ENCODE measurements around the gene TMEM213. TPM values are rescaled to one million over a fixed set of nuclear protein-coding genes. Genes with fewer than 3 reads are reported as not detected.

TMEM213 gene
- total RNA-seq, 1 experiment from 2014 or later = not detected

- TF ChIP-seq CTCF (IDR thresholded peaks at IDR 0.05 in 2 of 3, conservative IDR thresholded peaks at IDR 0.05 in 1 of 3; ENCODE audit: borderline replicate concordance in 1 of 3, insufficient read depth in 1 of 3, low read depth in 2 of 3, low read length in 2 of 3) = no peak
Observed at GRCh38 chr7:138768241-138768640, 29.6 kb upstream of the TMEM213 start (continued).

- no peak overlapping the region for H3K4me2 ChIP-seq (ENCODE audit: low read length)
- H3K9me3 ChIP-seq (ENCODE audit: control insufficient read depth in 1 of 2, insufficient read depth in 1 of 2, low read depth in 1 of 2, low read length in 2 of 2) = no peaks in the 10 kb centered on the region
- H3K9me2 ChIP-seq (ENCODE audit: insufficient read depth) = no peaks in the 10 kb centered on the region
- no peaks in the 10 kb centered on the region for H3K27me3 ChIP-seq (ENCODE audit: insufficient read depth, low read length)
- H4K20me1 ChIP-seq (ENCODE audit: insufficient read depth) = no peaks in the 10 kb centered on the region
- no peak overlapping the region for H3K27ac ChIP-seq (ENCODE audit: low read depth, low read length)
- intact Hi-C loops (cut with micrococcal nuclease) = no loop called here
- ATAC-seq = no peak
- RAD21 ChIA-PET (ENCODE audit: low non-redundant PET in 1 of 2, low total read pairs in 2 of 2, uncharacterized antibody in 2 of 2, unreplicated experiment in 2 of 2) = no interaction called here
- no peak overlapping the region for H2AFZ ChIP-seq (ENCODE audit: low read depth, low read length, poor library complexity, severe bottlenecking)
- TF ChIP-seq ZNF274 (IDR thresholded peaks at IDR 0.05; ENCODE audit: low read depth, low read length) (no peak), RAD21 (IDR thresholded peaks at IDR 0.05; ENCODE audit: low read depth) (no peak), REST (IDR thresholded peaks at IDR 0.05; ENCODE audit: low read depth) (no peak), TCF7L2 (IDR thresholded peaks at IDR 0.05; ENCODE audit: borderline replicate concordance, extremely low read depth, insufficient read depth, insufficient read length) (no peak), EGR1 (IDR thresholded peaks at IDR 0.05; ENCODE audit: low read depth) (no peak), ZFX (IDR thresholded peaks at IDR 0.05) (no peak), ELF1 (IDR thresholded peaks at IDR 0.05; ENCODE audit: borderline replicate concordance, low read depth) (no peak), JUND (IDR thresholded peaks at IDR 0.05) (no peak)
- no peak for DNase-seq (ENCODE audit: low read depth, low spot score)
- CTCF ChIA-PET = interaction anchor here (1.2 kb wide), 1 partner anchor 116 kb away, joined by 3 read pairs; no protein-coding TSS in a partner anchor
- no peaks in the 10 kb centered on the region for H3K79me2 ChIP-seq (ENCODE audit: insufficient read depth, low read length)
- no peak overlapping the region for H3K9ac ChIP-seq (ENCODE audit: low read length)
- no peaks in the 10 kb centered on the region for H3K36me3 ChIP-seq (ENCODE audit: control insufficient read depth in 1 of 2, insufficient read depth in 2 of 2, low read length in 2 of 2)
- no TSS peak for BruUV-seq (replicated peaks)
- POLR2A ChIA-PET = no interaction called here
- H3K4me3 ChIP-seq (replicated peaks in 1 of 2; ENCODE audit: low read depth in 1 of 2, low read length in 2 of 2) = no peak overlapping the region
- H3K4me1 ChIP-seq (ENCODE audit: control insufficient read depth in 1 of 2, insufficient read depth in 2 of 2, low read length in 2 of 2) = no peaks in the 10 kb centered on the region
Observed at GRCh38 chr7:138770904-138771303, 26.9 kb upstream of the TMEM213 start.
